Measurements from ENCODE around the gene FRMD4A.
"Not testable (repeated sequence)": the region's sequence is repeated elsewhere in the genome, so short reads cannot be mapped to it uniquely, and the experiment has no call there.

FRMD4A gene

DNA sequence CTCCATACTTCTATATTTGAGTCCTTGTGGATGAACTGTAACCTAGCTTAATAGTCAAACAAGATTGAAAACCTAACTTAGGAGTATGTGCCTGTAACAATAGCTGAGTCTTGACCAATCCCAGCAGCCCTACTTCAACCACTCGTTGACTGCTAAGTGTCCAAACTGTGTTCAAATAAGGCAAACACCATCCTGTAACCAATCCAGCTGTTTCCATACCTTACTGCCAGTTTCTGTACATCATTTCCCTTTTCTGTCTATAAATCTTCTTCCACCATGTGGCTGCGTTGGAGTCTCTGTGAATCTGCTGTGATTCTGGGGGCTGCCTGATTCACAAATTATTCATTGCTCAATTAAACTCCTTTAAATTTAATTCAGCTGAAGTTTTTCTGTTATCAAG lies 195.5 kb downstream of the FRMD4A start:
- not testable (repeated sequence) for DNase-seq

DNA sequence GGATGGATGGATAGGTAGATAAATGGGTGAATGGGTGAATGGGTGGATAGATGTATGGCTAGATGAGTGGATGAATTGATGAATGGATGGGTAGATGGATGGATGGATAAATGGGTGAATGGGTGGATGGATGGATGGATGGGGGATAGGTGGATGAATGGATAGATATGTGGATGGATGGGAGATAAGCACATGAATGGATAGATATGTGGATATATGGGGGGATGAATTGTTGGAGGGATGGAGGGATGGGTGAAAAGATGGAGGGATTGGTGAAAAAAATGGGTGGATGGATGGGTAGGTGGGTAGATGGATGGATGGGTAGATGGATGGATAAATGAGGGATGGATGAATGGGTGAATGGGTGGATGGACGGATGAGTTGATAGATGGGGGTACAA lies 196.4 kb downstream of the FRMD4A start:
- DNase-seq, result no peak

DNA sequence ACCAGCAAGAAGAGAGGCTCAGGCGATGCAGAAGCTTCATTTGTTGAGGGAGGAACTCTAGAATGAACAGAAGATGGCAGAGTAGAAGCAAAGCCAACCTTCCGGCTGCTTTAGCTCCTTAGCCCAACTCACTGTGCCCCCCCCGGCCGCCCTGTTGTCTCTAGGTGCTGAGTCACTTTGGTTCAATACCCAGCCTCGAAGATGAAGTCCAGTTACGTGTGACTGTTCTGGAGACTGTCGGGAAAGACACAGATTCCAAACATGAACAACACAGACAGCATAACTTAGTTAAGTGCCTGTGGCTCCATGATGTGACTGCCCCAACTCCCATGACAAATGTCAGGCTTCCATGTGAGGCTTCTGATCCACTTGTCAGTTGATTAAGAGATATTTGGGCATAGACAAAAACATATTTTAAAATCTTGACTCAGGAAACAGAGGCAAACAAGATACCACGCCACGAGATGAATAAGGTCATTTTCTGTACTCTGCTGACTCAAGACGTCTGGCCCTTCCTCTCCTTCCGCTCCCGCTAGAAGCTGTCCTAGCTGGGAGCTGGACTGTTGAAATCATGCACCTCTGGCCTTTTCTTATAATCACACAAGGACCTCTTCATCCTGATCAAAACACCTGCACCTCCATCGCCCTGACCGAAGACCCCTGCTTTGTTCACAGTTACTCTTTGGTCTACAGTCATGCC lies 199.3 kb downstream of the FRMD4A start:
- no peak for DNase-seq

DNA sequence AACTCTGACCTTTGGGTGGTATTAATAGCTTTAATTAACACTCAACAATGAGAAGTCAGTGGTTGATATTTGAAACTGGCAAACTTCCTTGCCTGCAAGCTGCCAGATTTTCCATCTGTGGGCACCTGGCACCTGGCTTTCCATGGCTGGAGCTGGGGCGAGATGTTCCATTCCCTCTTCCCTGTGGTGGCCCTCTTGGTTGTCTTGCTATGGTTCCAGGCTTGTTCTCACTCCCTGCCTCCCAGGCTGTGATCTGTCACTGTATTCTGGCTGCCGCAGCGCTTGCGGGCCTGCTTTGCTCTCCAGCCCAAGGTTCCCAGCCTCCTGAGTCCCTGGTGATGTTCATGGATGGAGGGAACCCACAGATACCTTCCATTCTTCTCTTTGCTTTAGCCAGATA lies 201.0 kb downstream of the FRMD4A start:
- no peak for DNase-seq

DNA sequence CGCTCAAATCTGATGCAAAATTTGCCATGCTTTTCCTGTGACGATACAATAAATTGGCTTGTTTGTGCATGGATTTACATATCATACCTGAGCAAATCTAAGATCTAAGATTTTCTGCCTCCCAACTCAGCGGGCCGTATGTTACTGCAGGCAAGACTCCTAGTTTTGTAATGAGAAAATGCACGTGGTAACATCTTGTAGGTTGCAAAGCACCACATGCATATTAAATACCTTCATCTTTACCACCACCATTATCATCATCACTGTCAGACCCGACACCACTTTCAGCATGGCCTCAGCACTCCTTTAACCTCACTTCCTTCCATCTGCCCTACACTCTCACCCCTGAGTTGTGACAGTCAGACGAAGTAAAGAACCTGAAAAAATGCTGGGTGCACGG lies 202.2 kb downstream of the FRMD4A start:
- DNase-seq, result no peak

DNA sequence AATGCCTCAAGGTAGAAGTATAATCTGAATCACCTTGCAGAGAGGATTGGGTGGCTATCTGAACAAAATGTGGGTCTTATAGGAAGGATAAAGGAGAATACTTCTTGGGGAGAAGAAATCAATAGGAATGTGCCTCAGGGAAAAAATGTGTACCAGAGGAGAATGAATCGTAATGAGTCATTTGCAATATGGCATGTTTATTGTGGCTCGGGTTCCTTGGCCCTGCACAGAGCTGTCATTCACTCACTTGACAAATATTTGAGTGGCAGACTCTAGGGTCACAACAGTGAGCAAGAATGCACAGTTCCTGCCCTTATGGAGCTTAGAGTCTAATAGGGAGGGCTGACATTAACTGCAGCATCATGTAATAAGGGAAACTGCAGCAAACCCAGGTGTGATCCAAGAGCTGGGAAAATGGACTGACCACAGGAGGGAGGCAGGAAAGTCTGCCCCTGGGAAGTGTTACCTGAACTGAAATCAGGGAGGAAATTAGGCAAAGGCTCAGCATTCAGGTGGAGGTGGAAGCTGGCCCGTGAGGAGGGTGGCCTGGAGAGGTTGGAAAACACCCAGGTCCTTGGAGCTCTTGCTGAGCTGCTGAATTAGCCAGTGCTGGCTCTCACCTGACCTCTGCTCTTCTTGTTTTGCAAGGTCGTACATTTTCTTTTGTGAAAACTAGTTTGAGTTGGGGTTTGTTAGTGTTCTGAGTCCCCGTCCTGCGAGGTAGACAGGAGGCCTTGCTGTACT lies 203.9 kb downstream of the FRMD4A start:
- DNase-seq, result no peak

DNA sequence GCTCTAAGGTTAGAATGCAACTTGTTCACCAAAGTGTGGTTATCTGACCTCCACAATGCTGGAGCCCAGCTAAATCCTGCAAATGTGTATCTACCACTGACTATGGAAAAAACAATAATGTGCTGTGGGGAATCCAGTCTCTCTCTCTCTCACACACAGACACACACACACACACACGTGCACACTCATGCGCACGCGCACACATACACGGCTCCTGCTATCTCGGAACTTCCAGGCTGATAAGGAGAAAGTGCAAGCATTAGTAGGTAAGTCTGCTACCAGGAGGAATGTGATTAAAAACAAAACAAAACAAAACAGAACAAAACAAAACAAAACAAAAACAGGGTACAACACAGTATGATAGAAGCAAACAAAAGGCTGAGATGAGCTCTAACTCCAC lies 205.2 kb downstream of the FRMD4A start:
- DNase-seq, result no peak

DNA sequence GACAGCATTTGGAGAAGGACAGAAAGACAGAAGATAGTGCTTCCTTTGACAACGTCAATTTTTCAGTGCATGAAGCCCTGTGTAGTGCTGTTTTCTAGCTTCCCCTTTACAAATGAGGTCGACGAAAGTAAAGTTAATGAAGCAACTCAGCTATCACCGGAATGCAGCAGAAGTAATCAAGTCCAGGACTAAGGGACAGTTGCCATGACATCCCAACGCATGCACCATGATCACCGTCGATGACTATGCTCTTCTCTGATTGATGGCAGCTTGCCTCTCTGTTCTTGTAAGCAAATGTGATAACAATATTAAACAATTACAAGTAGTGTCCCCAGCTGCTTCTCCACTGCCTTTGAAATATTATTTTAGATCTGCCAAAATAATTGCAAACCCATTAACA lies 205.8 kb downstream of the FRMD4A start:
- no peak for DNase-seq

DNA sequence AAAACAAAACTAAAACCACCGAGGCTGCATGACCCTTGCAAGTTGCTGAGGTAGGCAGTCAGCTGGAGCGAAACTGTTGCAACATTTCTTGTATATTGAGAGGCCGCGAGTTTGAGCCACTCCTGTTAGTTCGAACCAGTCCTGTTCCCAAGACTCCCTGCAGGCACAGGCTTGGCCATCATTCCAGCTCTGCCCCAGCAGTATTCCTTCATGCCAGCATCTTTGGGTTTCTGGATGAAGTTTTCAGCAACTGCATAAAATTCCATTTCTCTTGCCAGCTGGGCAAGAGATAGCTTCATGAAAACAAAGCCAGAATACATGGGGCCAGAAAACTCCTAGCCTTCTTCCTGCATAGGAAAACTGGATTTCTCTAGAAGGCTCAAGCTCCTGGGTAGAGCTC lies 207.6 kb downstream of the FRMD4A start:
- DNase-seq, result no peak

DNA sequence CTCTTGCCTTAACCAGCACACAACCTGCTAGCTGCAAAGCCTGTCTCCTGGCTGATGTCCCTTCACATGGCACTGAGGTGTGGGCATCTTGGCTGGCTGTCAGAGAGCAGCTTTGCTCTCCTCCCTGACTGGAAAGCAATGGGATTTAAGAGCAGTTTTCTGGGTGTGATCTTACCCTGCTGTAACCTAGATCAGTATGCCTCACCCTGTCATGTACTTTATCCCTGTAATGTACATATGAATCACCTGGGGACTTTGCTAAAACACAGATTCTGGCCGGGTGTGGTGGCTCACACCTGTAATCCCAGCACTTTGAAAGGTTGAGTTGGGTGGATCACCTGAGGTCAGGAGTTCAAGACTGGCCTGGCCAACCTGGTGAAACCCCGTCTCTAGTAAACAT lies 209.9 kb downstream of the FRMD4A start:
- no peak for DNase-seq

DNA sequence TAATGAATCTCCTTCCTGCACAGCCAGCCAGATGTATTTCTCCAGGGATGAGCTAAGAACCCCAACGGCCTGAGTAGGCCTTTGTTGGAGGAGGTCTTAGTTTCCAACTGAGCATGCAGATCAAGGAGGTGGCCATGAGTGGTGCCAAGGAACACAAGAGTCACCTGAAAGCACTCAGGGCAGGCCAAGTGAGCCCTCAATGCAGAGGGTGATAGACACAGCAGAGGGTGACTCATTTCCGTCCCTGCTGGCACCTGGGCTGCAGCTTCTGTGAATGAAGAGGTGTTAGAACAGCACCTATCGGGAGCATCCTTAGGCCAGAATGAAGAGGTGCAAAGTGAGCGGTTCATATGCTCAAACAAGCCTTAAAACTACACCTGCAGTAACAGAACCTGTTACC lies 211.8 kb downstream of the FRMD4A start:
- no peak for DNase-seq

DNA sequence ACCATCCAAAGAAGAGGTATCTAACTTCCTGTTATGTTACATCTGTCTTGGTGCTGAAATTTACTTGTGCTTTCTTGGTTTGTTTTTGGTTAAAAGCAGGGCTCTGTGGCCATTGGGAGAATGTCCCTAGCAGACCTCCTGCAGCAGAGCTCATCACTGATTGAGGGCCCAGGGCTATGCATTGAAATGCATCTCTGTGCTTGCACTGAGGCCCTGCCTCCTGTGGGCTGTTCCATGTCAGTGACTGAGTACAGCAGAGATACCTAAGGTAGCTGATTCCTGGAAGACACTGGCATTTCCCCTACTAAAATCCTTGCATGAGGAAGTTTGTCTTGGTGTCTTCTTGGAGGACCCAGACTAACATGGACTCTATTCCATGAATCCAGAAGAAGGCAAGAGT lies 213.9 kb downstream of the FRMD4A start:
- DNase-seq, result no peak

DNA sequence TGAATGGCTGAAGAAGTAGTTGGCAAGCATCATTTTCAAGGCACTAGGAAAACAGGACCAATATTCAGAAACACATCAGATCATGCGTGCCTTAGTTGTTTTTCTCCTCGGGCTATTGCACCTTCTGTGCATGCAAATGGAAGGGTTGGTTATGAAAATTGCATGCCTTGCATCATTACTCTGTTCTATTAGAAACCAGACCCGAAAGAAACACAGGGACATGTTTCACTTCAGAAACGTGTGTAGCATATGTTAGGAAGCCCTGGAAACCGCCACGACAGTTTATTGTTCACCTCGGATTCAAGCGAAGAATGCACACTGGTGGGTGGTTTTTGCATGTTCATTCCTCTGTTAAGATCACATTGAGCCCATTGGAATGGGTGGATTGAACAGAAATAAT lies 214.7 kb downstream of the FRMD4A start:
- no peak for DNase-seq

DNA sequence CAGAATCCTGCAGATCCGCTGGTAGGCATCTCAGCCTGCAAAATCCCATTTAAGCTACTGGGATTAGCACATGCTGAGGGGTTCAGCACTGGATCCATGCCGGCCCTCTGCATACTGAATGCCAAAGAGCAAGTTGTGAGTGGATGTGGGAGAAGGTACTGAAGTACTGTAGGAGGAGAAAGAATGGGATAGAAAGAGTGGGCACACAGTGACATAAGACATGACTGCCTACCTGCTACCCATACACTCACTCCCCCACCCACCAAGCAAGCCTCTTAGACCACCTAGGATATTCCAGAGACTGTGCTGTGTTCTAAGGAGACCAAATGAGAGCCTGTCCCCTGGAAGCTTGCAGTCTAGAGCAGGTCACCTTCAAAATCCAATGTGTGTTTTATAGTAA lies 215.9 kb downstream of the FRMD4A start:
- DNase-seq, result no peak

DNA sequence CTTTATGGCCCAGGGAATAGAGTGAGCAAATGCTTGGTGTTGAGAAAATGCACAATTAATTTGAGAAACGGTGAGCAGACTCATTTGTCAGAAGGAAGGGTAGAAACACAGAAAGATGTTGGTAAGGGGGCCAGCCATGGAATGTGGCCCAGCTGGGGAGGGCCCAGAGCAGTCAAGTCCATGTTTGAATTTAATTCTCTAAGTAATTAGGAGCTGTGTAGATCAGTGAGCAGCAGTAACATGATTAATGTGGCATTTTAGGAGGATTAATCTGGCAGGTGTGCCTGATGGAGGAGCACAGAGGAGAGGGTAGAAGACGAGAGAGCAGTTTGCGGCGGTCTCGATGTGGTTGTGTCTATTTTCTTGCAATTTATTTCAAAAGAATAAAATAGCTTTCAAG lies 218.7 kb downstream of the FRMD4A start:
- DNase-seq, result no peak

DNA sequence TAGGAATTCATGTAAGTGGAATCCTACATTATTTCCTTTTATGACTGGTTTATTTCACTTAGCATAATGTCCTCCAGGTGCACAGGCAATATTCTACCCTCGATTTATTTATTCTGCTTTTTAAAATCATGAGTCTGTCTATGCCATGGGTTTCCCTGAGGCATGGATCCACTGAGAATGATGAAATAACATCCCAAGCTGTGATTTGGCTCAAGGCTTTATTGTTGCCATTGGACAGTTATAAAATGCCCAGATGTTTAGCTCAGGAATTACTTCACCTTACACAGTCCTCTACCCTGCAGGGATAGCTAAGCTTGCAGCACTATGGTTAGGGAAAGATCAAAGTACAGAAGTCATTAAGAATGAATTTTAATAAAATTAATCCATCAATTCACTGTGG lies 219.5 kb downstream of the FRMD4A start:
- DNase-seq, result no peak

DNA sequence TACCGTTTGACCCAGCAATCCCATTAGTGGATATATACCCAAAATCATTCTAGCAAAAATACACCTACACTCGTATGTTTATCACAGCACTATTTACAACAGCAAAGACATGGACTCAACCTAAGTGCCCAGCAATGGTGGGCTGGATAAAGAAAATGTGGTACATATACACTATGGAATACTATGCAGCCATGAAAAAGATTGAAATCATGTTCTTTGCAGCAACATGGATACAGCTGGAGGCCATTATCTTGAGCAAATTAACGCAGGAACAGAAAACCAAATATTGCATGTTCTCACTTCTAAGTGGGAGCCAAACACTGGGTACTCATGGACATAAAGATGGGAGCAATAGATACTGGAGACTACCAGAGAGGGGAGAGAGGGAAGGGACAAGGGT lies 223.9 kb downstream of the FRMD4A start:
- DNase-seq, result no peak

DNA sequence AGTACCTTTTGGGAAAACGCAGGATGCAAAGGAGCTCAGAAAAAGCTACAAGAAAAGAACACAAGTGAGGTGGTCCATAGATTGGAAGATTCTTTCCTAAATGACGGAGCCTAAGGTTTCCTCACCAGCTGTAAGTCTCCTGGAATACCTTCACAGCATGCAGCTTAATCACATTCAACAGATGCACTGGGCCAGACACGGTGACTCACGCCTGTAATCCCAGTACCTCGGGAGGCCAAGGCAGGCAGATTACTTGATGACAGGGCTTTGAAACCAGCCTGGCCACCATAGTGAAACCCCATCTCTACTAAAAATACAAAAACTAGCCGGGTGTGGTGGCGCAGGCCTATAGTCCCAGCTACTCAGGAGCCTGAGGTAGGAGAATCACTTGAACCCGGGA lies 228.7 kb downstream of the FRMD4A start:
- DNase-seq, result no peak

DNA sequence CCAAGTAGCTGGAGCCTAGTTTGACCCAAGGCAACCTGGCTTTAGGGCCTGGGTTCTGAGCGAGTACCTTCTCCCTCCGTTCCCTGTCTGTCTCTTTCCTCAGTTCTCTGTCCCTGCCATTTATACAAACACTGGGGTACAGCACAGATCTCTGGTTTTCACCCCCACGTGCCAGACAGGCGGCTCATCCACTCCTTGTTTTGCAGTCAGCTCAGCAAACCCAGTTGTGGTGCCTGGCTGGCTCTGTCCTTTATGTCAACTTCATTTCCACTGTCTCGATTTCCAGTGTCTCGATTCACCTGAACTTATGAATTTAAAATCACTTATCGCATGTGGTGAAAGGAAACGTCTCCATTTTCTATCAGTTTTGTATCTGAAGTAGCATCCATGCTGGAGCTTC lies 230.8 kb downstream of the FRMD4A start:
- DNase-seq, result no peak

DNA sequence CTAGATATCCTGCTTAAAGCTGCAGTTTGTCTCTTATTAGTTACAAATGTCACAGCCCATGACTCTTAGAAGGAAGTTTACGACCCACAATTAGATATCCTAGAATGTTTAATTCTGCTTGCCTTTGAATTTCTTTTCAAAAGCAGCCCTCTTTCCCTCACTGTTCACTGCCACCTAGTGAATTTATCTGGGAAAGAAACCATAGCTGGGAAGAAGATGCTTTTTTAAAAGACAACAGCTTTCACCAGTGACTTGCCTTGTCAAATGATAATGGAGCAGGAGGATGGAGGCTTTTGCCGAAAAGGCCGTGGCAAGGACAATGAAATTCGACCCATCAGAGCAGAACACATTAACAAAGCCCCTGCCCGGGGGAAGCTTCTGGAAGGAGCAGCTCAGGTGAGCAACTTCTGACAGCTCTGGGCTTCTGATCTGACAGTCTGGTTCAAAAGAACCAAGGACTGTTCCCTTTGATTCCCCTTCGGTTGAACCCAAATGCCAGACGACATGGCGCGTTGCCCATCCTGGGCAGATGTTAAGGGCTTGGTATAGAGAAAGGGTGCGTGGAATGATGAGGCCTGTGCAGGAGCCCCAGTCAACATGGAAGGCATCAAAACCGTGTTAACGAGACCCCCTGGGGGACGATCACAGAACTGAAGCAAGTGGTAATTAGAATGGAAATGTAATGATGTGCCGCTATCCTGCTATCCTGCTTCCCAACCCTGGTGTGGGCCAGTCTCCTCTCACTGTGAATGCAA lies 236.8 kb downstream of the FRMD4A start:
- no peak for DNase-seq

DNA sequence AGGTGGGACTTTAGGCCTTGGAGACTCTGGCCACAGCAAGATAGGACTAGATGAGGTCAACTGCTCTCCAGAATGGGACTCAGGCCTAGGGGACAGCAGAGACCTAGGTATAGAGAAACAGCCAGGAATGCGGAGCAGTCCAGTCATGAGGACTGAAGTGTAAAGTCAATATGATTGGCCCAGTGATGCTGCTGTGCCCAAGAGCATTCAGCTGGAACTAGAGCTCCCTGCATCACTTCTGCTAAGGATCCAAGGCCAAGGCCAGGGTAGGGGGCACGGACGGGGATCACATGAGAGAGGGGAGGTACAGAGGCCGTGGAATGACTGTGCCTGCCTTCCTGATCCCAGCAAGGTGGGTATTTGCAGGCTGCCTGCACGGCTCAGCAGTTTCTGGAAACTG lies 237.9 kb downstream of the FRMD4A start:
- no peak for DNase-seq

DNA sequence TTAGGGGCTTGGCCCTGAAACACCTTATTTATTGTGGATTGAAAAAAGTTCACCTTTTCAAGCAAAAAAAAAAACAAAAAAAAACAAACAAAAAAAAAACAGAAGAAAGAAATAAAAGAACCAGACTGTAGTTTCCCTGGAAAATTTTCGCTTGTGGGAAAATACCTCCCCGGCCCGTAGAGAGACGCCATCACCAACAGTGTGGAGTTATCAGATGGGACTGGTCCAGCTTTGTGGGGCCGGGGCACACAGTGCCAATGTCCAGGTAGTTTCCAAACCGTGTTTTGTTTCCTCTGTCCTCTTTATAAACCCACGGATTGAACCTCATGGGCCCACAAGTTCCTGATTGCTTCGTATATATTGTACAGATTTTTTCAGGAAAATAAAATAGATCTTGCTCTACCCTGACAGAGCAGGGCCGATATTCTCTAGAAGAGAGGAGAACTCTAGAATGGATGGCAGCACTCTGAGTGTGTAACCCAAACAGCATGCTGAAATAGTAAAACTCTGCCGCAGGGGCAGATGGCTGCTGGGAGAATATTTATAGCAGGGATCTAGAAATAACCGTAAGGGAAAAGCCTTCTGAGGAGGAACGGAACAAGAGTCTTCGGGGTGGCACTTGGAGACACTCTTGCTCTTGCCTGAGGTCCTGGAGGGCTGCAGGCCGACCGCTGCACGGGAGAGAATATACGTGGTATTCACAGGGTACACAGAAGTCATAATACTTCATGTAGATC lies 241.0 kb downstream of the FRMD4A start:
- DNase-seq, result no peak

DNA sequence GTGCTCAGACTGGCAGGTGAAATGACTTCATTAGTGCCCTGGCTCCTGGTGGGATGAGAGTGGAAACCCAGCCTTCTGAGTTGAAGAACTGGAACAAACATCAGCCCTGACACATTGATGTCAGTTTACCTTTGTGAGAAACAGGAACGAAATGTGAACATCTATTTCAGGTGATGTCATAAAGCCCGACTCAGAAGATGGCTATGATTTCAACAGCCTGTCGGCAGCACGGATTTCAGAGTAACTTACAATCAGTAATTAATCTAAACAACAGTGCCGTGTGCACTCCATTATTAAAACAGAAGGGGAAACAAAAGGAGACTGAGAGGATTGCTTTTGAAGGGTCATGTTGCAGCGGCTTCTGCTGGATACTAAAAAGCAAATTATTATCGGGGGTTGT lies 243.2 kb downstream of the FRMD4A start:
- no peak for DNase-seq

DNA sequence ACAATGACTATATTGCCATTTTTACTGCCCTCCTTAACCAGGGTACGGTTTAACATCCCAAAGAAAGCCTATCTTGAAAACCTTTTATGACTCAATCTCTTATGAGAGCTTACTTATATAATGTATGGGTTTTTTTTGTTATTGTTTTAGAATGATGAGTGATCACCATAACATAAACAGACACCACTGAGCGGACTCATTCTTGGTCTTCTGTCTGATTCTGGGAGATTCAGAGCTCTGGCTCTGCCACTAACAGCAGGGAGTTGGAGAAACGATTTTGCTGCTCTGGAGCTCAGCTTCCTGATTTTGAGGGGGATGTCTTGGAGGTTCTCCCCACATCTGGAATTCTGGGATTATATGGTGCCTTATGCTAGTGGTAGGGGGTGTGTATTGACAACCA lies 244.1 kb downstream of the FRMD4A start:
- DNase-seq, result no peak

Measured in NCI-H2029 treated with DMSO at 0.1 percent for 48 hours (cell line).